Measurements from ENCODE around the gene SS18L1. TPM values are rescaled to one million over a fixed set of nuclear protein-coding genes. Genes with fewer than 3 reads are reported as not detected.

SS18L1 gene
- total and polyA plus RNA-seq, 7 donors = 10.1 to 18.0 (median 11.3) TPM

GRCh38 chr20:62208061-62208794 lies 64.7 kb downstream of the SS18L1 start:
- ATAC-seq = no peak

GRCh38 chr20:62208795-62209755 lies 65.5 kb downstream of the SS18L1 start:
- TF ChIP-seq, protein P1, sequence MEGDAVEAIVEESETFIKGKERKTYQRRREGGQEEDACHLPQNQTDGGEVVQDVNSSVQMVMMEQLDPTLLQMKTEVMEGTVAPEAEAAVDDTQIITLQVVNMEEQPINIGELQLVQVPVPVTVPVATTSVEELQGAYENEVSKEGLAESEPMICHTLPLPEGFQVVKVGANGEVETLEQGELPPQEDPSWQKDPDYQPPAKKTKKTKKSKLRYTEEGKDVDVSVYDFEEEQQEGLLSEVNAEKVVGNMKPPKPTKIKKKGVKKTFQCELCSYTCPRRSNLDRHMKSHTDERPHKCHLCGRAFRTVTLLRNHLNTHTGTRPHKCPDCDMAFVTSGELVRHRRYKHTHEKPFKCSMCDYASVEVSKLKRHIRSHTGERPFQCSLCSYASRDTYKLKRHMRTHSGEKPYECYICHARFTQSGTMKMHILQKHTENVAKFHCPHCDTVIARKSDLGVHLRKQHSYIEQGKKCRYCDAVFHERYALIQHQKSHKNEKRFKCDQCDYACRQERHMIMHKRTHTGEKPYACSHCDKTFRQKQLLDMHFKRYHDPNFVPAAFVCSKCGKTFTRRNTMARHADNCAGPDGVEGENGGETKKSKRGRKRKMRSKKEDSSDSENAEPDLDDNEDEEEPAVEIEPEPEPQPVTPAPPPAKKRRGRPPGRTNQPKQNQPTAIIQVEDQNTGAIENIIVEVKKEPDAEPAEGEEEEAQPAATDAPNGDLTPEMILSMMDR (IDR thresholded peaks at IDR 0.05) = peak; percentile 41
- H3K27ac ChIP-seq = no peak overlapping the region
- H3K27me3 ChIP-seq (ENCODE audit: insufficient read depth in 3 of 3, low read length in 2 of 3) = peaks cover 0 to 25% (median 9%) of the 10 kb centered on the region in 3 donors
- H3K4me3 ChIP-seq = no peak overlapping the region
- intact Hi-C loops (cut with DNase I) = no loop called here
- 29 to 38% (median 31%) methylated on average over 27 of the region's 27 CpGs for WGBS, 3 donors
- H3K4me1 ChIP-seq = peaks cover 12% of the 10 kb centered on the region
- peak; percentile 80 to 91 (median 88) for ATAC-seq
- no peaks in the 10 kb centered on the region for H3K9me3 ChIP-seq
- no peaks in the 10 kb centered on the region for H3K36me3 ChIP-seq (ENCODE audit: insufficient read depth in 1 of 2, low read depth in 1 of 2)
- DNase-seq = peak; percentile 51 to 82

More at GRCh38 chr20:62208061-62208794, 64.7 kb downstream of the SS18L1 start:
- no peak overlapping the region for H3K4me3 ChIP-seq
- peaks cover 12% of the 10 kb centered on the region for H3K4me1 ChIP-seq
- intact Hi-C loops (cut with DNase I) = no loop called here
- DNase-seq = no peak
- TF ChIP-seq, protein P1 (IDR thresholded peaks at IDR 0.05) = no peak
- peaks cover 0 to 21% (median 9%) of the 10 kb centered on the region in 3 donors for H3K27me3 ChIP-seq (ENCODE audit: insufficient read depth in 3 of 3, low read length in 2 of 3)
- WGBS, 3 donors = 71 to 76% (median 73%) methylated on average over 19 of the region's 19 CpGs
- peaks cover 0 to 8% of the 10 kb centered on the region in 2 donors for H3K36me3 ChIP-seq (ENCODE audit: insufficient read depth in 1 of 2, low read depth in 1 of 2)
- no peak overlapping the region for H3K27ac ChIP-seq
- no peaks in the 10 kb centered on the region for H3K9me3 ChIP-seq

- Histone ChIP-seq H3K9me3 (no peaks in the 10 kb centered on the region), H3K4me3 (no peak overlapping the region), H3K4me1 (peaks cover 12% of the 10 kb centered on the region), H3K27me3 (ENCODE audit: insufficient read depth in 3 of 3, low read length in 2 of 3) (peaks cover 0 to 34% (median 9%) of the 10 kb centered on the region in 3 donors), H3K36me3 (ENCODE audit: insufficient read depth in 1 of 2, low read depth in 1 of 2) (no peaks in the 10 kb centered on the region), H3K27ac (no peak overlapping the region)
- 35 to 46% (median 38%) methylated on average over 17 of the region's 17 CpGs for WGBS, 3 donors
- DNase-seq (no peak), ATAC-seq (peak in 2 of 4 donors; percentile 5 to 25)
- TF ChIP-seq, protein P1 (IDR thresholded peaks at IDR 0.05) = no peak
- intact Hi-C loops (cut with DNase I) = no loop called here
Measured at GRCh38 chr20:62209850-62210495, 66.4 kb downstream of the SS18L1 start.

DNA sequence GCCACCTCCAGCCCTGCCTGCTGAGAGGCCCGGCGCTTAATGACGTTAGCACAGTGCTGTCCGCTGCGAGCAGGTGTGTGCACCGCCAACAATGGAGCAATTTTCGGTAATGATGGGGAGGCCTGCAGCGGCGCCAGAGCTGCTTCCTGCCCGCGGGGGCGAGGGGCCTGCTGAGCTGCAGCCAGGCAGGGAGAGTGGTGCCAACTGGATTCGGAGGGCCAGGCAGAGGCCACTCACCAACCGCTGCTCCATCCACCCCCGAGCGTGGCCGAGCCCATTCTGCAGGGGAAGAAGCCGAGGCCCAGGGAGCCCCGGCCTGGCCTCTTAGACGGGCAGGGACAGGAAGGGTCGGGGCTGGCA lies 66.9 kb downstream of the SS18L1 start:
- no peaks in the 10 kb centered on the region for H3K36me3 ChIP-seq (ENCODE audit: insufficient read depth in 1 of 2, low read depth in 1 of 2)
- intact Hi-C loops (cut with DNase I) = no loop called here
- TF ChIP-seq, protein P1 (IDR thresholded peaks at IDR 0.05) = no peak
- no peak overlapping the region for H3K4me3 ChIP-seq
- peaks cover 0 to 39% (median 9%) of the 10 kb centered on the region in 3 donors for H3K27me3 ChIP-seq (ENCODE audit: insufficient read depth in 3 of 3, low read length in 2 of 3)
- H3K4me1 ChIP-seq = peaks cover 12% of the 10 kb centered on the region
- ATAC-seq (peak in 1 of 4 donors; percentile 2), DNase-seq (no peak)
- H3K27ac ChIP-seq = no peak overlapping the region
- H3K9me3 ChIP-seq = no peaks in the 10 kb centered on the region
- 38 to 47% (median 39%) methylated on average over 19 to 21 of the region's 21 CpGs for WGBS, 3 donors
